Activated CD8-positive, alpha-beta memory T cell treated with anti-CD3 and anti-CD28 coated beads for 36 hours (primary cell): ENCODE measurements around the gene TOM1L2. TPM values are rescaled to one million over a fixed set of nuclear protein-coding genes. Genes with fewer than 3 reads are reported as not detected.
"Not testable (repeated sequence)": the region's sequence is repeated elsewhere in the genome, so short reads cannot be mapped to it uniquely, and the experiment has no call there.

Experiments used
- CTCF ChIA-PET: fragments of 350-600 bp; sonication (Branson Sonifier 250); formaldehyde crosslinking; loops from one replicate; lab custom pipeline; 2021; ENCODE audit warnings: antibody characterized with exemption; lab: Charles Lee
- POLR2A ChIA-PET: fragments of 350-600 bp; sonication (Branson Sonifier 250); formaldehyde crosslinking; loops from one replicate; lab custom pipeline; 2021; ENCODE audit warnings: antibody characterized with exemption; lab: Charles Lee
- total RNA-seq, 2 experiments: library from RNA; stranded (reverse); gene quantifications; one replicate each; pipeline ENCODE4 v1.2.3, GENCODE V29; 2021

The TOM1L2 gene
- total RNA-seq, 2 experiments from 2014 or later, result 7.9 to 9.8 TPM

- POLR2A ChIA-PET, result no interaction called here
- CTCF ChIA-PET, result interaction anchor here (0.8 to 2.2 kb wide), 2 partner anchors 105 to 116 kb away, joined by 5 to 6 read pairs; no protein-coding TSS in a partner anchor
Observed at GRCh38 chr17:17917394-17917793, 54.8 kb downstream of the TOM1L2 start.

GRCh38 chr17:17915183-17915582, 57.0 kb downstream of the TOM1L2 start:
- CTCF ChIA-PET, result no interaction called here

GRCh38 chr17:17913695-17914332, 58.4 kb downstream of the TOM1L2 start:
- CTCF ChIA-PET, result no interaction called here
- POLR2A ChIA-PET, result interaction anchor here (0.5 to 0.8 kb wide), 2 partner anchors 59 to 120 kb away, joined by 3 to 6 read pairs; no protein-coding TSS in a partner anchor

More at GRCh38 chr17:17915183-17915582, 57.0 kb downstream of the TOM1L2 start:
- POLR2A ChIA-PET, result no interaction called here

GRCh38 chr17:17912336-17912735, 59.9 kb downstream of the TOM1L2 start:
- POLR2A ChIA-PET, CTCF ChIA-PET: not testable (repeated sequence)

- CTCF ChIA-PET, result interaction anchor here (1.1 to 1.5 kb wide), 2 partner anchors 8 to 10 kb away, joined by 4 to 6 read pairs; no protein-coding TSS in a partner anchor
- POLR2A ChIA-PET, result no interaction called here
Observed at GRCh38 chr17:17911001-17911613, 61.1 kb downstream of the TOM1L2 start.

GRCh38 chr17:17910060-17910459, 62.1 kb downstream of the TOM1L2 start:
- ChIA-PET CTCF (interaction anchor here (1.1 to 1.5 kb wide), 2 partner anchors 9 kb away, joined by 4 to 6 read pairs; no protein-coding TSS in a partner anchor), POLR2A (no interaction called here)

- POLR2A ChIA-PET, result no interaction called here
- CTCF ChIA-PET, result no interaction called here
Observed at GRCh38 chr17:17909078-17909477, 63.1 kb downstream of the TOM1L2 start.

- ChIA-PET CTCF (no interaction called here), POLR2A (no interaction called here)
Observed at GRCh38 chr17:17907469-17907868, 64.7 kb downstream of the TOM1L2 start.

- POLR2A ChIA-PET, result no interaction called here
- CTCF ChIA-PET, result interaction anchor here (1.2 kb wide), 1 partner anchor 16 kb away, joined by 3 read pairs; no protein-coding TSS in a partner anchor
Observed at GRCh38 chr17:17906418-17907215, 65.6 kb downstream of the TOM1L2 start.

- CTCF ChIA-PET, result no interaction called here
- POLR2A ChIA-PET, result no interaction called here
Observed at GRCh38 chr17:17905036-17905320, 67.2 kb downstream of the TOM1L2 start.

GRCh38 chr17:17904166-17905035, 67.8 kb downstream of the TOM1L2 start:
- CTCF ChIA-PET, result interaction anchor here (0.6 kb wide), 1 partner anchor 129 kb away, joined by 4 read pairs; no protein-coding TSS in a partner anchor
- POLR2A ChIA-PET, result no interaction called here

- CTCF ChIA-PET, result interaction anchor here (0.7 kb wide), 1 partner anchor 1348 kb away, joined by 4 read pairs; no protein-coding TSS in a partner anchor
- POLR2A ChIA-PET, result no interaction called here
Observed at GRCh38 chr17:17902877-17903276, 69.3 kb downstream of the TOM1L2 start.

- ChIA-PET CTCF (no interaction called here), POLR2A (no interaction called here)
Observed at GRCh38 chr17:17902376-17902775, 69.8 kb downstream of the TOM1L2 start.

- POLR2A ChIA-PET, result no interaction called here
- CTCF ChIA-PET, result interaction anchor here (0.8 to 1.5 kb wide), 2 partner anchors 9 to 129 kb away, joined by 3 to 4 read pairs; no protein-coding TSS in a partner anchor
Observed at GRCh38 chr17:17900615-17901520, 71.3 kb downstream of the TOM1L2 start.

- ChIA-PET CTCF (interaction anchor here (0.6 kb wide), 1 partner anchor 516 kb away, joined by 4 read pairs; no protein-coding TSS in a partner anchor), POLR2A (no interaction called here)
Observed at GRCh38 chr17:17899486-17899885, 72.7 kb downstream of the TOM1L2 start.

- CTCF ChIA-PET, result no interaction called here
- POLR2A ChIA-PET, result interaction anchor here (1.0 kb wide), 1 partner anchor 62 kb away, joined by 4 read pairs; the partner anchor contains the start of gene SREBF1
Observed at GRCh38 chr17:17898673-17899072, 73.5 kb downstream of the TOM1L2 start.

GRCh38 chr17:17897442-17897841, 74.8 kb downstream of the TOM1L2 start:
- POLR2A ChIA-PET, result no interaction called here
- CTCF ChIA-PET, result no interaction called here

- ChIA-PET CTCF (no interaction called here), POLR2A (no interaction called here)
Observed at GRCh38 chr17:17896746-17897145, 75.5 kb downstream of the TOM1L2 start.
